ENCODE results near the gene TLL2. TPM values are rescaled to one million over a fixed set of nuclear protein-coding genes. Genes with fewer than 3 reads are reported as not detected.

TLL2 gene
- total and polyA plus RNA-seq, 8 donors: 0.09 to 0.69 (median 0.29) TPM

DNA sequence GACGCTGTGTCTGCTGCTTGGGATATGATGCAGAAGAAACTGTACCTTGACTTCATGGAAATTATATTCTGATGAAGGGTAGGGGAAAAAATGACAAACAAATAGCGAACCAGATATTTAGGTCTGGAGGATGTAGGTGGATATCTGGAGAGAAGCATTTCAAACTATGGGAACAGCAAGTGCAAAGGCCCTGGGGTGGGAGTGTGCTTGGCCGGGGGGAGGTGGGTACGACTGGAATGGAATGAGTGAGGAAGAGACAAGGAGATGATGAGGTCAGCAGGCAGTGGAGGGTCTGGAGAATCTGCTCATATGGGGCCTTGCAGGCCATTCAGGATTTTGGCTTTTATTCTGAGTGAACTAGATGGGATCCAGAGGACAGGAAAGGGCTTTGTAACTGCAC, 65.2 kb downstream of the TLL2 start:
- Histone ChIP-seq H3K27ac (no peak overlapping the region), H3K27me3 (peaks cover 0 to 20% of the 10 kb centered on the region in 2 donors), H3K4me3 (no peak overlapping the region), H3K9me3 (no peaks in the 10 kb centered on the region), H3K4me1 (no peaks in the 10 kb centered on the region), H3K36me3 (no peaks in the 10 kb centered on the region)
- intact Hi-C loops (cut with DNase I): no loop called here
- DNase-seq (no peak), ATAC-seq (no peak)
- TF ChIP-seq, protein P1, sequence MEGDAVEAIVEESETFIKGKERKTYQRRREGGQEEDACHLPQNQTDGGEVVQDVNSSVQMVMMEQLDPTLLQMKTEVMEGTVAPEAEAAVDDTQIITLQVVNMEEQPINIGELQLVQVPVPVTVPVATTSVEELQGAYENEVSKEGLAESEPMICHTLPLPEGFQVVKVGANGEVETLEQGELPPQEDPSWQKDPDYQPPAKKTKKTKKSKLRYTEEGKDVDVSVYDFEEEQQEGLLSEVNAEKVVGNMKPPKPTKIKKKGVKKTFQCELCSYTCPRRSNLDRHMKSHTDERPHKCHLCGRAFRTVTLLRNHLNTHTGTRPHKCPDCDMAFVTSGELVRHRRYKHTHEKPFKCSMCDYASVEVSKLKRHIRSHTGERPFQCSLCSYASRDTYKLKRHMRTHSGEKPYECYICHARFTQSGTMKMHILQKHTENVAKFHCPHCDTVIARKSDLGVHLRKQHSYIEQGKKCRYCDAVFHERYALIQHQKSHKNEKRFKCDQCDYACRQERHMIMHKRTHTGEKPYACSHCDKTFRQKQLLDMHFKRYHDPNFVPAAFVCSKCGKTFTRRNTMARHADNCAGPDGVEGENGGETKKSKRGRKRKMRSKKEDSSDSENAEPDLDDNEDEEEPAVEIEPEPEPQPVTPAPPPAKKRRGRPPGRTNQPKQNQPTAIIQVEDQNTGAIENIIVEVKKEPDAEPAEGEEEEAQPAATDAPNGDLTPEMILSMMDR (IDR thresholded peaks at IDR 0.05): no peak

GRCh38 chr10:96448021-96448457, 65.7 kb downstream of the TLL2 start:
- Histone ChIP-seq H3K36me3 (no peaks in the 10 kb centered on the region), H3K27me3 (peaks cover 0 to 20% of the 10 kb centered on the region in 2 donors), H3K4me3 (no peak overlapping the region), H3K4me1 (no peaks in the 10 kb centered on the region), H3K9me3 (no peaks in the 10 kb centered on the region), H3K27ac (no peak overlapping the region)
- TF ChIP-seq, protein P1 (IDR thresholded peaks at IDR 0.05): no peak
- peak; percentile 22 for ATAC-seq
- intact Hi-C loops (cut with DNase I): no loop called here
- DNase-seq: peak in 1 of 4 donors; percentile 33

DNA sequence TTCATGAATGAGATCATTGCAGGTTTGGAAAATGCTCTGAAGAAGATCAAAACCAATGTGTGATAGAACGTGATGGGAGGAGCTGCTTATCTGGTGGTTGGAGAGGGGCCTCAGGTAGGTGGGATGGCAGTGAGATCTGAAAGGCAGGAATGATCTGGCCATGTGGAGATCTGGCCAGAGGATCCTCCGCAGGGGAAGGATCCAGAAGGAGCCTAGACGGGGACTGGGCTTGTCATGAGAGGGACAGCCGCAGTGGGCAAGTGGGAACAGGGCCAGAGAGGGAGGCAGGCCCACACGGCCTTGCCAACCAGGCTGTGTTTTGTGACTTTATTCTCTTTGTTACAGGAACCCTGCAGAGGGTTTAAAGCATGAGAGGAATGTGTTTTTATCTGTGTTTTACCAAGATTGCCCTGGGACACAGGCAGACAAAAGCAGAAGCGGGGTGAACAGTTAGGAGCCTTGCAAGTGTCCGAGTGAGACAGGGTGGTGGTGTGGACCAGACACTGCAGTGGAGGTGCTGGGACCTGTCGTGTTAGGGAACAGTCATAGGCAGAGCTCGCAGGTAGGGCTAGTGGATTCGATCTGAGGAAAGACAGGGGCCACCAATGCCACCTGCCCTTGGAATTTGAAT, 66.6 kb downstream of the TLL2 start:
- no peaks in the 10 kb centered on the region for H3K4me1 ChIP-seq
- H3K27ac ChIP-seq: no peak overlapping the region
- no peak for ATAC-seq
- H3K36me3 ChIP-seq: no peaks in the 10 kb centered on the region
- peaks cover 0 to 16% of the 10 kb centered on the region in 2 donors for H3K27me3 ChIP-seq
- H3K9me3 ChIP-seq: no peaks in the 10 kb centered on the region
- H3K4me3 ChIP-seq: no peak overlapping the region
- TF ChIP-seq, protein P1 (IDR thresholded peaks at IDR 0.05): no peak
- intact Hi-C loops (cut with DNase I): no loop called here
- DNase-seq: no peak

DNA sequence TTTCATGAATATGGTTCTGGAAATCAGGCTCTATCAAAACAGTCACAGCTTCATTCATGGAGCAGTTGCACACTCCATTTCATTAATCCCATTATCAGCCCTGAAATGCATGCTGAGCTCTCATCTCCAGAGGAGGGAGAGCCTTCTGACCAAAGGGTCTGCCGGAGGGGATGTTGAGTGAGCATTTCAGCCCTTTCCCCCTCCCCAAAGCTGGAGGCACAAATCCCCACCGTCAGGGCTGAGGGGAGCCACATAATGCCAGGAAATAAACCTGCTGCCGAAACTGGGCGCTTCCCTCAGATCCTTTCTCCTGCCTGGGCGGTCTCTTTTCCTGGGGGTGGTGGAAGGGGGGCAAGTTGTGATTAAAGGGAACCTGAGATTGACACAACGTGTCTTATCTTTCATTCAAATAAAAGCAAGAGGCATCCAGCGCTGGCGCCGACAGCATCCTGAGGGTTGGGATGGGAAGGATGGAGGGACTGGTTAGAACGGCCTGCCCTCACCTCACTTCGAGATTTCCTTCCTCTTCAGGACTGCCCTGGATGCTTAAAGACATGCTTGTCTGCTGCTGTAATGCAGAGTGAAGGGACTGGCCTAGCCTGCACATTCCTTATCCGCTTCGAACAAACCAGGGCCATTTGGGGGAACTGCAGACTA, 71.6 kb downstream of the TLL2 start:
- Histone ChIP-seq H3K27ac (no peak overlapping the region), H3K9me3 (peaks cover 0 to 3% of the 10 kb centered on the region in 2 donors), H3K36me3 (no peaks in the 10 kb centered on the region), H3K4me1 (peaks cover 0 to 7% of the 10 kb centered on the region in 2 donors), H3K4me3 (no peak overlapping the region), H3K27me3 (no peaks in the 10 kb centered on the region)
- ATAC-seq (no peak), DNase-seq (peak in 1 of 4 donors; percentile 56)
- TF ChIP-seq, protein P1 (IDR thresholded peaks at IDR 0.05): no peak
- intact Hi-C loops (cut with DNase I): no loop called here

- intact Hi-C loops (cut with DNase I): no loop called here
- H3K9me3 ChIP-seq: peaks cover 0 to 3% of the 10 kb centered on the region in 2 donors
- no peaks in the 10 kb centered on the region for H3K36me3 ChIP-seq
- peaks cover 0 to 7% of the 10 kb centered on the region in 2 donors for H3K4me1 ChIP-seq
- H3K4me3 ChIP-seq: no peak overlapping the region
- TF ChIP-seq, protein P1 (IDR thresholded peaks at IDR 0.05): no peak
- ATAC-seq: no peak
- H3K27ac ChIP-seq: no peak overlapping the region
- DNase-seq: peak in 1 of 4 donors; percentile 30
- H3K27me3 ChIP-seq: no peaks in the 10 kb centered on the region
Observed at GRCh38 chr10:96441322-96441885, 72.3 kb downstream of the TLL2 start.

Data from left lung (tissue), 10 donors.